ELR (cell line): ENCODE measurements around the gene LMO7.

Source experiments
- DNase-seq: peaks from one replicate; pipeline ENCODE4 v3.0.0-alpha.2; 2015; ENCODE audit warnings: low read depth

The LMO7 gene

GRCh38 chr13:75843991-75844390 is 207.9 kb downstream of the LMO7 start:
- no peak for DNase-seq

GRCh38 chr13:75847588-75847987 is 211.5 kb downstream of the LMO7 start:
- DNase-seq: no peak

GRCh38 chr13:75850916-75851315 is 214.8 kb downstream of the LMO7 start:
- DNase-seq: no peak

- no peak for DNase-seq
These were observed 219.1 kb downstream of the LMO7 start for GRCh38 chr13:75855216-75855615.

GRCh38 chr13:75855847-75856246 is 219.7 kb downstream of the LMO7 start:
- DNase-seq: no peak

GRCh38 chr13:75857291-75857690 is 221.2 kb downstream of the LMO7 start:
- no peak for DNase-seq

- no peak for DNase-seq
These were observed 224.8 kb downstream of the LMO7 start for GRCh38 chr13:75860935-75861334.

- DNase-seq: no peak
These were observed 225.7 kb downstream of the LMO7 start for GRCh38 chr13:75861786-75862185.

GRCh38 chr13:75864718-75865117 is 228.6 kb downstream of the LMO7 start:
- peak; percentile 65 for DNase-seq

GRCh38 chr13:75867379-75868117 is 231.4 kb downstream of the LMO7 start:
- DNase-seq: no peak

- no peak for DNase-seq
These were observed 233.9 kb downstream of the LMO7 start for GRCh38 chr13:75869981-75870380.

- peak; percentile 58 for DNase-seq
These were observed 234.3 kb downstream of the LMO7 start for GRCh38 chr13:75870397-75870903.

GRCh38 chr13:75871059-75871458 is 234.9 kb downstream of the LMO7 start:
- DNase-seq: peak; percentile 34

GRCh38 chr13:75872980-75873379 is 236.8 kb downstream of the LMO7 start:
- DNase-seq: no peak

GRCh38 chr13:75873494-75873893 is 237.4 kb downstream of the LMO7 start:
- no peak for DNase-seq

- DNase-seq: no peak
These were observed 239.3 kb downstream of the LMO7 start for GRCh38 chr13:75875450-75875849.

- peak; percentile 76 for DNase-seq
These were observed 240.3 kb downstream of the LMO7 start for GRCh38 chr13:75876142-75877050.

GRCh38 chr13:75877071-75877470 is 240.9 kb downstream of the LMO7 start:
- DNase-seq: no peak

- no peak for DNase-seq
These were observed 243.5 kb downstream of the LMO7 start for GRCh38 chr13:75879656-75880055.

- DNase-seq: no peak
These were observed 245.1 kb downstream of the LMO7 start for GRCh38 chr13:75881109-75881775.

GRCh38 chr13:75882261-75882660 is 246.1 kb downstream of the LMO7 start:
- no peak for DNase-seq

- no peak for DNase-seq
These were observed 253.3 kb downstream of the LMO7 start for GRCh38 chr13:75889427-75889826.
